CD4-positive, alpha-beta T cell treated with Interleukin-4 for 4 hours (primary cell): ENCODE results near the gene DDX23.

ENCODE experiments used
- DNase-seq: peaks from one replicate; pipeline ENCODE4 v3.0.0-alpha.2; 2020

DDX23 gene

DNA sequence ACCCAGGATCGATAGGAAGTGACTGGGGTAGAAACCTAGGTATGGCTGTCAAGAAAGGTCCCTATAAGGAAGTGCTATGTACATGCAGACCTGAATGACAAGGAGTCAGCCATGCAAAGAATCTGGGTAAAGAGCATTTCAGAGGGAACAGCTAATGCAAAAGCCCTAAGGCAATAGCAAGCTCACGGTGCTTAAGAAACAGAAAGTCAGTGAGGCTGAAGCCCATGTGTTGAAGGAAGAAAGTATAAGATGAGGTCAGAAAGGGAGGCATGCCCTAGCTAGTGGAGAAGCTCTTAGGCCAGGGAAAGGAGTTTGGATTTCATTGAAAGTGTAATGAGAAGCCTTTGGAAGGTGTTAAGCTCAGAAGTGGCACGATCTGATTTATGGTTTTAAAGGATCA lies 57.1 kb downstream of the DDX23 start:
- no peak for DNase-seq

DNA sequence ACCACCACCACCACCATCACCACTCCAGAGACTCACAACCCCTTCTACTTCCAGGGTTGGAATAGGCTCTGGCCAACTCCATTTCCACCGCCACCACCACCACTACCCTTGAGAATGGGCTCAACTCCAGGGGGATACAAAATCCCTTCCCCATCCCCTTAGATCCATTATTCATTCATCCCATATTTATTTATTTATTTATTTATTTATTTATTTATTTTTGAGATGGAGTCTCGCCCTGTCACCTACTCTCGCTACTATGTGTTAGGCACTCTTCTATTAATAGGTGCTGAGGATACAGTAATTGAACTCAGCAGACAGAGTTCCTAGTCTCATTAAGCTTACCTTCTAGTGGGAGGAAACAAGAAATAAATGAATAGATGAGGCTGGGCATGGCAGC lies 58.3 kb downstream of the DDX23 start:
- no peak for DNase-seq

DNA sequence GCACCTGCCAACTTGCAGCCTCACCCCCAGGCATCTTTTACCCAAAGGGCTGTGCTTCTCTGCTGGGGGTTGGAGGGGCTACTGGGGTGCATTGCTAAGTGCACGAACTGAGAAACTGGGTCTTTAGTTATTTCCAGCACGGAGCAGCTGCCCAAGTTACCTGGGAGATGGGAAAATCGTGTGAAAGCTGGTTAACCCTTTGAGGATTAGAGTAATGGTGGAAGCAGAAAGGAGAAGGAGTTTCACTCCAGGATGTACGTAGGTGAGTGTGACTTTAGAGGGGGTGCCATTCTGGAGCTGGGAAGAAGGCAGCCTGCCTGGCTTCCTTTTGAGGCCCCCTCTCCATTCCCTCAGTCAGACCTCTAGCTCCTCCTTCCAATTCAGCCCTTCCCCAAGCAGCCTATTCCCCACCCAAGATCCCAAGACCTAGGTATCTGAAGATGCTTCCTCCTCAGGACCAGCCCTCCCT lies 62.1 kb downstream of the DDX23 start:
- no peak for DNase-seq

GRCh38 chr12:48788854-48789775 lies 62.8 kb downstream of the DDX23 start, which contains the start of gene ADCY6:
TSS of gene ADCY6 (minus strand) at chr12:48789089. CDS start at chr12:48783434, 5,655 bp downstream.
- DNase-seq = no peak

DNA sequence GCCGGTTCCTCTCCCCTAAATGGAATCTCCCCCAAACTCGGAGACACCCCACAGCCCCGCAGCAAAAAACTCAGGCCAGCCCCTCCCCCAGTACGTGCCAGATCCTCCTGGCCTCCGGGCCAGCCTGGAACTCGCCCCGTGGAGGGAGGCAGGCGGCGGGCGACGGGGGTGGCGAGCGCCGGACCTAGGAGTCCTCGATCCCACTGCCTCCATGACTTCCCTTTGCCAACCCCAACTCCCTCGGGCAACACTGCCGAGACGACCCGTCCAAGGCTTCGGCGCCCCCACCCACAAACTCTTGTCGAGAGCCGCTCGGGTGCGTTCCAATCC lies 63.5 kb downstream of the DDX23 start:
- DNase-seq = no peak

- DNase-seq = no peak
Measured at GRCh38 chr12:48787791-48788523, 64.0 kb downstream of the DDX23 start.

- no peak for DNase-seq
Measured at GRCh38 chr12:48786591-48787544, 65.1 kb downstream of the DDX23 start.

GRCh38 chr12:48783432-48783831 lies 68.5 kb downstream of the DDX23 start:
- DNase-seq = no peak

DNA sequence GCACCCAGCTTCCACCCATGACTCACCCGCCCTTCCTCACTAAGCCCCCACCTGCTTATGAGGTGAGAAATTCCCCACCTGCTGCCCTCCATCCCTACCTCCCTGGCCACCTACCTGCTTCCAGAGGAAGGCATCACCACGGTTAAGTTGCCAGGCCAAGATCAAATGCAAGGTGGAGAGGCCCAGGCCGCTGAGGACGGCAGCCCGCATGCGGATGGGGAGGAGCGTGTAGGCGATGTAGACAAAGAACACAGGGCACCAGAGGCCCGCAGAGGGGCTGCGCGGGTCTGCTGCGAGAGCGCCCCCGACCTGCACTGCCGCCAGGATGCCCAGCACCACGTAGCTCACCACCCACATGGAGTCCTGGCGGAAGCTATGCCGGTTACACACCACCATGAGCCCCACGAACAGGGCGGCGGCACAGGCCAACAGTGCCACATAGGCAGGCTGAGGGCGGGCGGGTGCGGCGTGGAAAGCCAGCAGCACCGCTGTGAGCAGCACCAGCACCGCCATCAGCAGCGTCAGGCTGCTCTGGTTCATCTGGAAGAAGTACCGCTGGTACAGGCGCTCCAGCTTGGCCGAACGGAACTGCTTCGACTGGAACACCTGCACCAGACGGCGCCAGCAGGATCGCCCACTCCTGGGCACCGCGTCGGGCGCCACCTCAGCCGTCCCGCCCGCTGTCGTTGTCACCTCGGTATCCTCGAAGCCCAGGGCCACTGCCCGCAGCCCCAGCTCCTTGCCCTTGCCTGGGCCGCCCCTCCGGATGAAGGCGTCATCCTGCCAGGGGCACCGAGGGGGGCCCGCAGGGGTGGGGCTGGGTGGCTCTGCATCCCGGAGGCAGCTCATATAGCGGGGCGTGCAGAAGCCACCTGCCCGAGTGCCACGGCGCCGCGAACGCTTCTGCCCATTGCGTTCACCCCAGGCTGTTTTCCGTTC lies 69.2 kb downstream of the DDX23 start:
- no peak for DNase-seq

- DNase-seq = no peak
Measured at GRCh38 chr12:48781750-48782456, 70.1 kb downstream of the DDX23 start.

DNA sequence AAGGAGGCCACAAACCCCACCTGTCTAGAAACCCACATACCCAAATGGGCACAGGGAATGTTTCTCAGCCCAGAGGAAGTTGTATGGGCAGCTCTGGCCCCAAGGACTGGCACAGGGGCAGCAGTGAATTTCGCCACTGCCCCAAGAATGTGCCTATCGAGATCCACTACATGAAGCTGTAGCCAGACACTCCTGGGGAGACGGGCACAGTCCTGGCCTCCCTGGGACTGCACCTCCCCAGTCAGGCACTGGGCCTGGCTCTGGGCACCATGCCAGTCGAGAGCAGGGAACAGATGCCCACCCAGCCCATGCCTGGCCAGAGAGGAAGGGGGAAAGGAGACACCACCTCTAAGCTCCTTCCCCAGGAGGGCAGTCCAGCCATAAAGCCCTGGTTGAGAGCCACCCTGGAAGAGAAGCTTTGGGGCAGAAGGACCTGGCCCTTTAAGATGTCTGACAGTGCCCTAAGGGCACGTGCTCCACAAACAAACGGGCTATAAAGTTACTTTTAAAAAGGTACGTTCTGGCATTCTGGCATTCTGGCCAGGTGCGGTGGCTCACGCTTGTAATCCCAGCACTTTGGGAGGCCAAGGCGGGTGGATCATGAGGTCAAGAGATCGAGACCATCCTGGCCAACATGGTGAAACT lies 71.5 kb downstream of the DDX23 start:
- DNase-seq = no peak

- no peak for DNase-seq
Measured at GRCh38 chr12:48779869-48780268, 72.1 kb downstream of the DDX23 start.
